HEK293 (cell line): ENCODE data around the gene EFHC1.
A peak's percentile ranks its signal among the peaks of the same experiment; 100 is the strongest.

Experiments used
- CTCF ChIA-PET: fragments of 350-600 bp; formaldehyde crosslinking; extraction: SDS; loops from one replicate; lab custom pipeline; 2021; ENCODE audit warnings: antibody characterized with exemption; lab: Yijun Ruan, JAX
- POLR2A ChIA-PET: fragments of 300-600 bp; formaldehyde crosslinking; extraction: SDS; loops from one replicate; lab custom pipeline; 2020; ENCODE audit warnings: antibody characterized with exemption, inconsistent platforms; lab: Yijun Ruan, JAX
- H3K27ac ChIP-seq: fragments of 200-500 bp; sonication (Bioruptor generic); 2 replicates; pipeline ENCODE4 v1.5.1; 2014; ENCODE audit warnings: low read depth, low read length, control low read depth, inconsistent platforms; ENCODE audit errors: extremely low read depth
- H3K36me3 ChIP-seq, 2 experiments: fragments of 200-500 bp in 1 of 2; sonication (Bioruptor generic) in 1 of 2; 1 replicate in 1 of 2; 2 replicates in 1 of 2; pipeline ENCODE4 v1.5.1; 2014 to 2017; ENCODE audit warnings: inconsistent platforms in 2 of 2, low read length in 2 of 2; ENCODE audit not compliant: control insufficient read depth in 2 of 2, insufficient read depth in 1 of 2
- H3K4me1 ChIP-seq: fragments of 200-500 bp; sonication (Bioruptor generic); 2 replicates; pipeline ENCODE4 v1.5.1; 2014; ENCODE audit warnings: mild to moderate bottlenecking, low read length, inconsistent platforms; ENCODE audit not compliant: control insufficient read depth, insufficient read depth
- H3K4me3 ChIP-seq: 2 replicates; pipeline ENCODE4 v1.5.1; 2011; ENCODE audit warnings: low read depth, mild to moderate bottlenecking, control low read depth, low read length, moderate library complexity
- H3K9me3 ChIP-seq: fragments of 200-500 bp; sonication (Bioruptor generic); 2 replicates; pipeline ENCODE4 v1.5.1; 2014; ENCODE audit warnings: low read depth, low read length, inconsistent platforms; ENCODE audit not compliant: control insufficient read depth, insufficient read depth
- BCL11B ChIP-seq: fragments of 450-650 bp; formaldehyde crosslinking; IDR thresholded peaks from 2 replicates; pipeline ENCODE4 v1.5.1; 2016; ENCODE audit warnings: low read depth, missing biosample characterization, missing genetic modification characterization
- ZFP69B ChIP-seq: fragments of 450-650 bp; formaldehyde crosslinking; IDR thresholded peaks from 2 replicates; pipeline ENCODE4 v1.5.1; 2016; ENCODE audit warnings: missing biosample characterization, missing genetic modification characterization
- ZNF114 ChIP-seq: fragments of 450-650 bp; formaldehyde crosslinking; IDR thresholded peaks from 2 replicates; pipeline ENCODE4 v1.5.0; 2017; ENCODE audit warnings: missing biosample characterization, missing genetic modification characterization
- ZNF132 ChIP-seq: fragments of 450-650 bp; formaldehyde crosslinking; IDR thresholded peaks from 2 replicates; pipeline ENCODE4 v1.5.1; 2017; ENCODE audit warnings: missing biosample characterization, missing genetic modification characterization, borderline replicate concordance
- ZNF155 ChIP-seq: fragments of 450-650 bp; formaldehyde crosslinking; IDR thresholded peaks from 2 replicates; pipeline ENCODE4 v1.5.1; 2016; ENCODE audit warnings: missing biosample characterization, missing genetic modification characterization
- ZNF16 ChIP-seq: fragments of 450-650 bp; formaldehyde crosslinking; IDR thresholded peaks from 2 replicates; pipeline ENCODE4 v1.5.1; 2016; ENCODE audit warnings: low read depth, missing biosample characterization, missing genetic modification characterization
- ZNF23 ChIP-seq: fragments of 450-650 bp; formaldehyde crosslinking; IDR thresholded peaks from 2 replicates; pipeline ENCODE4 v1.5.1; 2016; ENCODE audit warnings: missing biosample characterization, missing genetic modification characterization, borderline replicate concordance
- ZNF292 ChIP-seq: fragments of 450-650 bp; formaldehyde crosslinking; IDR thresholded peaks from 2 replicates; pipeline ENCODE4 v1.5.1; 2016; ENCODE audit warnings: low read depth, missing biosample characterization, missing genetic modification characterization, borderline replicate concordance
- ZNF391 ChIP-seq: fragments of 450-650 bp; formaldehyde crosslinking; IDR thresholded peaks from 2 replicates; pipeline ENCODE4 v1.5.1; 2016; ENCODE audit warnings: low read depth, missing biosample characterization, missing genetic modification characterization, borderline replicate concordance
- ZNF416 ChIP-seq: fragments of 450-650 bp; formaldehyde crosslinking; IDR thresholded peaks from 2 replicates; pipeline ENCODE4 v1.5.1; 2016; ENCODE audit warnings: missing biosample characterization, missing genetic modification characterization
- ZNF514 ChIP-seq: fragments of 450-650 bp; formaldehyde crosslinking; IDR thresholded peaks from 2 replicates; pipeline ENCODE4 v1.5.1; 2016; ENCODE audit warnings: missing biosample characterization, missing genetic modification characterization
- ZNF530 ChIP-seq: fragments of 450-650 bp; formaldehyde crosslinking; IDR thresholded peaks from 2 replicates; pipeline ENCODE4 v1.5.1; 2016; ENCODE audit warnings: low read depth, missing biosample characterization, missing genetic modification characterization
- ZNF571 ChIP-seq: fragments of 450-650 bp; formaldehyde crosslinking; IDR thresholded peaks from 2 replicates; pipeline ENCODE4 v1.5.0; 2017; ENCODE audit warnings: missing biosample characterization, missing genetic modification characterization
- ZNF626 ChIP-seq: fragments of 450-650 bp; sonication (Bioruptor Pico); formaldehyde crosslinking; IDR thresholded peaks from 2 replicates; pipeline ENCODE4 v1.5.1; 2018; ENCODE audit warnings: missing biosample characterization, missing genetic modification characterization, inconsistent platforms
- ZNF664 ChIP-seq: fragments of 450-650 bp; formaldehyde crosslinking; IDR thresholded peaks from 2 replicates; pipeline ENCODE4 v1.5.1; 2016; ENCODE audit warnings: missing biosample characterization, missing genetic modification characterization
- ZNF777 ChIP-seq: fragments of 450-650 bp; formaldehyde crosslinking; IDR thresholded peaks from 2 replicates; pipeline ENCODE4 v1.5.1; 2017; ENCODE audit warnings: missing biosample characterization, missing genetic modification characterization, borderline replicate concordance
- TF ChIP-seq, protein P1 (sequence below): fragments of 450-650 bp; formaldehyde crosslinking; IDR thresholded peaks from 2 replicates; pipeline ENCODE4 v1.5.1; 2016; ENCODE audit warnings: missing biosample characterization, missing genetic modification characterization
- TF ChIP-seq, protein P2 (sequence below): fragments of 450-650 bp; formaldehyde crosslinking; IDR thresholded peaks from 2 replicates; pipeline ENCODE4 v1.5.1; 2017; ENCODE audit warnings: missing biosample characterization, missing genetic modification characterization

Gene EFHC1

DNA sequence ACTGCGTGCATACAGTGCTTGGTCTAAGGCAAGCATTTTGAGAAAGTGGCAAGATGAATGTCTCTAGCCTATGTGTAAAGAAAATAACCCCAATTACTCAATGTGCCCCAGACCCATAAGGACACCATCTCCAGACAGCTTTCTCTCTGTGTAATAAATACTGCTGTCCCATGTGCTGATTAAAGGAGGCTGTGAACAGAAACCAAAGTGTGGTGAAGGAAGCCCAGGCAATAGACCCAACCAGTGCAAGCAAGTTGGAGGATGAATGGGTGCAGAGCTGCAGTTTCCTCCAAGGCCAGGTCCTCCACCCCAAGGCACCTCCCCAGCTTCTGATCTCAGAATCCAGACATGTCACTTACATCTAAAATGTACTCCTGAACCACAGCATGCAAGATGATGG lies 96.1 kb downstream of the EFHC1 start:
- CTCF ChIA-PET = interaction anchor here (0.5 to 2.3 kb wide), 8 partner anchors 23 to 147 kb away, joined by 3 to 10 read pairs (median 4); partner anchors contain the start of gene EFHC1
- no peak for TF ChIP-seq BCL11B (tag by site-specific recombination)
- TF ChIP-seq, protein P1, sequence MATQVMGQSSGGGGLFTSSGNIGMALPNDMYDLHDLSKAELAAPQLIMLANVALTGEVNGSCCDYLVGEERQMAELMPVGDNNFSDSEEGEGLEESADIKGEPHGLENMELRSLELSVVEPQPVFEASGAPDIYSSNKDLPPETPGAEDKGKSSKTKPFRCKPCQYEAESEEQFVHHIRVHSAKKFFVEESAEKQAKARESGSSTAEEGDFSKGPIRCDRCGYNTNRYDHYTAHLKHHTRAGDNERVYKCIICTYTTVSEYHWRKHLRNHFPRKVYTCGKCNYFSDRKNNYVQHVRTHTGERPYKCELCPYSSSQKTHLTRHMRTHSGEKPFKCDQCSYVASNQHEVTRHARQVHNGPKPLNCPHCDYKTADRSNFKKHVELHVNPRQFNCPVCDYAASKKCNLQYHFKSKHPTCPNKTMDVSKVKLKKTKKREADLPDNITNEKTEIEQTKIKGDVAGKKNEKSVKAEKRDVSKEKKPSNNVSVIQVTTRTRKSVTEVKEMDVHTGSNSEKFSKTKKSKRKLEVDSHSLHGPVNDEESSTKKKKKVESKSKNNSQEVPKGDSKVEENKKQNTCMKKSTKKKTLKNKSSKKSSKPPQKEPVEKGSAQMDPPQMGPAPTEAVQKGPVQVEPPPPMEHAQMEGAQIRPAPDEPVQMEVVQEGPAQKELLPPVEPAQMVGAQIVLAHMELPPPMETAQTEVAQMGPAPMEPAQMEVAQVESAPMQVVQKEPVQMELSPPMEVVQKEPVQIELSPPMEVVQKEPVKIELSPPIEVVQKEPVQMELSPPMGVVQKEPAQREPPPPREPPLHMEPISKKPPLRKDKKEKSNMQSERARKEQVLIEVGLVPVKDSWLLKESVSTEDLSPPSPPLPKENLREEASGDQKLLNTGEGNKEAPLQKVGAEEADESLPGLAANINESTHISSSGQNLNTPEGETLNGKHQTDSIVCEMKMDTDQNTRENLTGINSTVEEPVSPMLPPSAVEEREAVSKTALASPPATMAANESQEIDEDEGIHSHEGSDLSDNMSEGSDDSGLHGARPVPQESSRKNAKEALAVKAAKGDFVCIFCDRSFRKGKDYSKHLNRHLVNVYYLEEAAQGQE (tag by site-specific recombination) = peak; percentile 79
- TF ChIP-seq, all 188 proteins: peak for 1
- Histone ChIP-seq H3K4me1 (peaks cover 6% of the 10 kb centered on the region; the same call in 1 of the 2 replicates), H3K4me3 (no peak overlapping the region), H3K36me3 (peaks cover 0 to 5% of the 10 kb centered on the region in 2 experiments; a peak in 1 of 3 replicates), H3K9me3 (no peaks in the 10 kb centered on the region), H3K27ac (no peak overlapping the region)
- POLR2A ChIA-PET = interaction anchor here (2.3 kb wide), 1 partner anchor 12 kb away, joined by 17 read pairs; no protein-coding TSS in a partner anchor

DNA sequence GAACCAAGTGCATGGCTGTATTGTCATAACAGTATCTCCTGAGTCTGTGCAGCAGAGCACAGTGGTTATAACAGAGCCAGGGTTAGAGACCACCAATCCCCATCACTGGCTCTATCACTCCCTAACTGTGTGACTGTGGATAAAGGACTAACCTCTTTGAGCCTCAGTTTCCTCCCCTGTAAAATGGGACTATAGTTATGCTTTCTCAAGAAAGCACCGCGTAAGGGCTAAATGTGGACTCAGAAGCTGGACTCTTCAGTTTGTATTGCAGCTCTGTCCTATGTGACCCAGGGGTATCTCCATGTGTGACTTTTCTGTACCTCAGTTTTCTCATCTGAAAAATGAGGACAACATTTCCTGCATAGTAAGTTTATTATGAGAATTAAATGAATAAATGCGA lies 96.8 kb downstream of the EFHC1 start:
- ChIA-PET POLR2A (interaction anchor here (1.0 to 1.1 kb wide), 2 partner anchors 13 to 19 kb away, joined by 3 to 4 read pairs; no protein-coding TSS in a partner anchor), CTCF (interaction anchor here (0.9 to 1.0 kb wide), 2 partner anchors 16 to 65 kb away, joined by 4 to 5 read pairs; no protein-coding TSS in a partner anchor)
- TF ChIP-seq ZNF626 (tag by site-specific recombination) (no peak), ZNF514 (tag by site-specific recombination) (no peak), ZNF292 (no peak), ZNF571 (tag by site-specific recombination) (no peak), ZNF132 (tag by site-specific recombination) (no peak), ZNF416 (no peak), ZNF114 (tag by site-specific recombination) (no peak), ZNF664 (tag by site-specific recombination) (no peak), ZNF16 (tag by site-specific recombination) (no peak), ZFP69B (tag by site-specific recombination) (no peak), ZNF155 (no peak), ZNF777 (tag by site-specific recombination) (no peak), ZNF530 (tag by site-specific recombination) (no peak), ZNF23 (tag by site-specific recombination) (no peak), ZNF391 (tag by site-specific recombination) (no peak)
- TF ChIP-seq, protein P2, sequence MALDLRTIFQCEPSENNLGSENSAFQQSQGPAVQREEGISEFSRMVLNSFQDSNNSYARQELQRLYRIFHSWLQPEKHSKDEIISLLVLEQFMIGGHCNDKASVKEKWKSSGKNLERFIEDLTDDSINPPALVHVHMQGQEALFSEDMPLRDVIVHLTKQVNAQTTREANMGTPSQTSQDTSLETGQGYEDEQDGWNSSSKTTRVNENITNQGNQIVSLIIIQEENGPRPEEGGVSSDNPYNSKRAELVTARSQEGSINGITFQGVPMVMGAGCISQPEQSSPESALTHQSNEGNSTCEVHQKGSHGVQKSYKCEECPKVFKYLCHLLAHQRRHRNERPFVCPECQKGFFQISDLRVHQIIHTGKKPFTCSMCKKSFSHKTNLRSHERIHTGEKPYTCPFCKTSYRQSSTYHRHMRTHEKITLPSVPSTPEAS (tag by site-specific recombination) = no peak
- peaks cover 9% of the 10 kb centered on the region for H3K4me1 ChIP-seq
- no peaks in the 10 kb centered on the region for H3K9me3 ChIP-seq
- H3K36me3 ChIP-seq = peaks cover 0 to 5% of the 10 kb centered on the region in 2 experiments; a peak in 1 of 3 replicates
- no peak overlapping the region for H3K4me3 ChIP-seq
- no peak overlapping the region for H3K27ac ChIP-seq
